Measurements from ENCODE around the gene TACO1. TPM values are rescaled to one million over a fixed set of nuclear protein-coding genes. Genes with fewer than 3 reads are reported as not detected.

Gene TACO1
- total and polyA plus RNA-seq, 4 donors: 11.1 to 20.7 (median 17.5) TPM

- Histone ChIP-seq H3K36me3 (ENCODE audit: control insufficient read depth in 4 of 4, insufficient read depth in 4 of 4, low read length in 4 of 4) (peaks cover 0 to 5% (median 0%) of the 10 kb centered on the region in 4 donors), H3K27ac (ENCODE audit: low read depth in 1 of 2, low read length in 1 of 2) (no peak overlapping the region), H3K27me3 (ENCODE audit: control insufficient read depth in 3 of 3, insufficient read depth in 3 of 3, low read length in 2 of 3) (no peaks in the 10 kb centered on the region), H3K4me3 (no peak overlapping the region), H3K9me3 (ENCODE audit: control insufficient read depth in 4 of 4, insufficient read depth in 3 of 4, low read length in 3 of 4) (no peaks in the 10 kb centered on the region), H3K9ac (ENCODE audit: insufficient read depth in 1 of 2, low read length in 2 of 2) (no peak overlapping the region), H3K4me1 (ENCODE audit: control insufficient read depth in 5 of 5, insufficient read depth in 5 of 5, low read length in 5 of 5) (peaks cover 0 to 1% (median 0%) of the 10 kb centered on the region in 5 donors)
- no peak for TF ChIP-seq CTCF (IDR thresholded peaks at IDR 0.05; ENCODE audit: control extremely low read depth, extremely low read depth)
- DNase-seq: peak in 1 of 3 donors; percentile 3
- WGBS, 2 donors: 85 to 90% methylated on average over 1 of the region's 1 CpG
- ATAC-seq (ENCODE audit: insufficient read depth, low FRiP score): peak; percentile 11
Measured at GRCh38 chr17:63571632-63572310, 28.9 kb upstream of the TACO1 start.

GRCh38 chr17:63573634-63574033 lies 27.1 kb upstream of the TACO1 start:
- no peak overlapping the region for H3K9ac ChIP-seq (ENCODE audit: insufficient read depth in 1 of 2, low read length in 2 of 2)
- TF ChIP-seq CTCF (IDR thresholded peaks at IDR 0.05; ENCODE audit: control extremely low read depth, extremely low read depth): no peak
- H3K4me1 ChIP-seq (ENCODE audit: control insufficient read depth in 5 of 5, insufficient read depth in 5 of 5, low read length in 5 of 5): peaks cover 0 to 1% (median 0%) of the 10 kb centered on the region in 5 donors
- 87 to 90% methylated on average over 5 of the region's 5 CpGs for WGBS, 2 donors
- no peaks in the 10 kb centered on the region for H3K27me3 ChIP-seq (ENCODE audit: control insufficient read depth in 3 of 3, insufficient read depth in 3 of 3, low read length in 2 of 3)
- H3K9me3 ChIP-seq (ENCODE audit: control insufficient read depth in 4 of 4, insufficient read depth in 3 of 4, low read length in 3 of 4): no peaks in the 10 kb centered on the region
- no peak overlapping the region for H3K27ac ChIP-seq (ENCODE audit: low read depth in 1 of 2, low read length in 1 of 2)
- ATAC-seq (ENCODE audit: insufficient read depth, low FRiP score): no peak
- peak in 2 of 3 donors; percentile 3 to 4 for DNase-seq
- no peak overlapping the region for H3K4me3 ChIP-seq
- peaks cover 0 to 4% (median 0%) of the 10 kb centered on the region in 4 donors for H3K36me3 ChIP-seq (ENCODE audit: control insufficient read depth in 4 of 4, insufficient read depth in 4 of 4, low read length in 4 of 4)

GRCh38 chr17:63578027-63578768 lies 22.5 kb upstream of the TACO1 start:
- Histone ChIP-seq H3K9ac (ENCODE audit: insufficient read depth in 1 of 2, low read length in 2 of 2) (no peak overlapping the region), H3K4me1 (ENCODE audit: control insufficient read depth in 5 of 5, insufficient read depth in 5 of 5, low read length in 5 of 5) (peaks cover 0 to 7% (median 0%) of the 10 kb centered on the region in 5 donors), H3K4me3 (no peak overlapping the region), H3K36me3 (ENCODE audit: control insufficient read depth in 4 of 4, insufficient read depth in 4 of 4, low read length in 4 of 4) (peaks cover 9 to 27% (median 22%) of the 10 kb centered on the region in 4 donors), H3K27ac (ENCODE audit: low read depth in 1 of 2, low read length in 1 of 2) (no peak overlapping the region), H3K27me3 (ENCODE audit: control insufficient read depth in 3 of 3, insufficient read depth in 3 of 3, low read length in 2 of 3) (no peaks in the 10 kb centered on the region), H3K9me3 (ENCODE audit: control insufficient read depth in 4 of 4, insufficient read depth in 3 of 4, low read length in 3 of 4) (no peaks in the 10 kb centered on the region)
- DNase-seq (no peak), ATAC-seq (ENCODE audit: insufficient read depth, low FRiP score) (no peak)
- TF ChIP-seq CTCF (IDR thresholded peaks at IDR 0.05; ENCODE audit: control extremely low read depth, extremely low read depth): no peak
- 87 to 90% methylated on average over 7 of the region's 7 CpGs for WGBS, 2 donors
